H9 (cell line): ENCODE data around the gene RAB30. TPM values are rescaled to one million over a fixed set of nuclear protein-coding genes. Genes with fewer than 3 reads are reported as not detected.

Experiments used
- DNase-seq: peaks from one replicate; pipeline ENCODE4 v3.0.0-alpha.2; 2017
- H2AFZ ChIP-seq: one replicate; pipeline ENCODE4 v1.6.1; 2013; ENCODE audit warnings: mild to moderate bottlenecking, low read length, control low read depth, moderate library complexity
- H2AK5ac ChIP-seq: 2 replicates; pipeline ENCODE4 v1.6.1; 2013; ENCODE audit warnings: low read length, control low read depth, mixed read lengths; ENCODE audit not compliant: insufficient read length
- H2BK120ac ChIP-seq: one replicate; pipeline ENCODE4 v1.6.1; 2013; ENCODE audit warnings: low read depth, mild to moderate bottlenecking, low read length, control low read depth, inconsistent platforms; ENCODE audit not compliant: poor library complexity, severe bottlenecking
- H2BK12ac ChIP-seq: 2 replicates; pipeline ENCODE4 v1.6.1; 2013; ENCODE audit warnings: low read length, control low read depth, mixed read lengths, low read depth; ENCODE audit not compliant: insufficient read length
- H2BK15ac ChIP-seq: 2 replicates; pipeline ENCODE4 v1.6.1; 2013; ENCODE audit warnings: low read depth, low read length, control low read depth
- H2BK20ac ChIP-seq: one replicate; pipeline ENCODE4 v1.6.1; 2013; ENCODE audit warnings: low read depth, mild to moderate bottlenecking, low read length, control low read depth, inconsistent platforms; ENCODE audit not compliant: poor library complexity, severe bottlenecking
- H2BK5ac ChIP-seq: 2 replicates; pipeline ENCODE4 v1.6.1; 2013; ENCODE audit warnings: low read length, control low read depth, mixed read lengths; ENCODE audit not compliant: insufficient read length
- H3K14ac ChIP-seq: 2 replicates; pipeline ENCODE4 v1.6.1; 2013; ENCODE audit warnings: low read length, control low read depth; ENCODE audit not compliant: insufficient read depth
- H3K18ac ChIP-seq: 2 replicates; pipeline ENCODE4 v1.6.1; 2013; ENCODE audit warnings: low read depth, mild to moderate bottlenecking, mixed read lengths, low read length, control low read depth; ENCODE audit not compliant: insufficient read length
- H3K23ac ChIP-seq: 2 replicates; pipeline ENCODE4 v1.6.1; 2013; ENCODE audit warnings: low read length, control low read depth, mixed read lengths, low read depth; ENCODE audit not compliant: insufficient read length
- H3K23me2 ChIP-seq: 2 replicates; pipeline ENCODE4 v1.6.1; 2013; ENCODE audit warnings: low read depth, mild to moderate bottlenecking, mixed read lengths, low read length, control low read depth; ENCODE audit not compliant: insufficient read length, poor library complexity, severe bottlenecking
- H3K27ac ChIP-seq: 2 replicates; pipeline ENCODE4 v1.5.1; 2013; ENCODE audit warnings: low read length, control low read depth, mixed read lengths, low read depth; ENCODE audit not compliant: insufficient read length
- H3K27me3 ChIP-seq: 2 replicates; pipeline ENCODE4 v1.6.1; 2013; ENCODE audit warnings: low read length, control low read depth, inconsistent platforms; ENCODE audit not compliant: insufficient read depth
- H3K4ac ChIP-seq: 2 replicates; pipeline ENCODE4 v1.6.1; 2013; ENCODE audit warnings: low read depth, mild to moderate bottlenecking, control low read depth, inconsistent platforms, low read length, moderate library complexity
- H3K4me1 ChIP-seq: 2 replicates; pipeline ENCODE4 v1.6.1; 2013; ENCODE audit warnings: low read length, control low read depth, inconsistent platforms; ENCODE audit not compliant: insufficient read depth
- H3K4me2 ChIP-seq: 2 replicates; pipeline ENCODE4 v1.6.1; 2013; ENCODE audit warnings: low read length, control low read depth, mixed read lengths; ENCODE audit not compliant: insufficient read length, insufficient read depth
- H3K56ac ChIP-seq: 2 replicates; pipeline ENCODE4 v1.6.1; 2013; ENCODE audit warnings: low read depth, mild to moderate bottlenecking, mixed read lengths, low read length, control low read depth; ENCODE audit not compliant: insufficient read length
- H3K79me1 ChIP-seq: 2 replicates; pipeline ENCODE4 v1.6.1; 2013; ENCODE audit warnings: low read depth, mild to moderate bottlenecking, moderate library complexity, low read length, control low read depth, inconsistent platforms; ENCODE audit not compliant: insufficient read depth, poor library complexity, severe bottlenecking
- H3K79me2 ChIP-seq: 2 replicates; pipeline ENCODE4 v1.6.1; 2013; ENCODE audit warnings: low read length, control low read depth, inconsistent platforms; ENCODE audit not compliant: insufficient read depth
- H3K9ac ChIP-seq: 2 replicates; pipeline ENCODE4 v1.6.1; 2013; ENCODE audit warnings: low read length, control low read depth, mixed read lengths; ENCODE audit not compliant: insufficient read length; ENCODE audit errors: extremely low read depth
- H3K9me3 ChIP-seq: one replicate; pipeline ENCODE4 v1.6.1; 2013; ENCODE audit warnings: low read depth, low read length, inconsistent platforms; ENCODE audit not compliant: control insufficient read depth
- H3T11ph ChIP-seq: one replicate; pipeline ENCODE4 v1.6.1; 2013; ENCODE audit warnings: mild to moderate bottlenecking, low read length, control low read depth, inconsistent platforms
- H4K20me1 ChIP-seq: one replicate; pipeline ENCODE4 v1.6.1; 2013; ENCODE audit not compliant: control insufficient read depth, insufficient read length, insufficient read depth
- H4K5ac ChIP-seq: 2 replicates; pipeline ENCODE4 v1.6.1; 2013; ENCODE audit warnings: low read depth, mild to moderate bottlenecking, mixed read lengths, low read length, control low read depth; ENCODE audit not compliant: insufficient read length
- H4K8ac ChIP-seq: replicated peaks from 2 replicates; pipeline ENCODE4 v1.6.1; 2013; ENCODE audit warnings: low read length, control low read depth, mixed read lengths, low read depth; ENCODE audit not compliant: insufficient read length
- H4K91ac ChIP-seq: 2 replicates; pipeline ENCODE4 v1.6.1; 2013; ENCODE audit warnings: low read depth, mild to moderate bottlenecking, moderate library complexity, mixed read lengths, low read length, control low read depth; ENCODE audit not compliant: insufficient read length
- H3K27ac Mint-ChIP-seq, 3 experiments: 2 replicates in 2 of 3; 3 replicates in 1 of 3; pipeline ENCODE4 v1.8.0; 2020 to 2021; ENCODE audit warnings: mixed read lengths in 3 of 3, mild to moderate bottlenecking in 1 of 3, moderate library complexity in 1 of 3
- H3K27me3 Mint-ChIP-seq: 2 replicates; pipeline ENCODE4 v1.8.0; 2021; ENCODE audit warnings: low read depth, mild to moderate bottlenecking, moderate library complexity, mixed read lengths
- H3K36me3 Mint-ChIP-seq, 3 experiments: 2 replicates in 2 of 3; 3 replicates in 1 of 3; pipeline ENCODE4 v1.8.0; 2020 to 2021; ENCODE audit warnings: low read depth in 3 of 3, mixed read lengths in 3 of 3; ENCODE audit not compliant: insufficient read depth in 1 of 3
- H3K4me1 Mint-ChIP-seq, 2 experiments: 2 replicates each; pipeline ENCODE4 v1.8.0; 2020; ENCODE audit warnings: mixed read lengths in 2 of 2
- H3K4me3 Mint-ChIP-seq, 2 experiments: 2 replicates in 1 of 2; 3 replicates in 1 of 2; pipeline ENCODE4 v1.8.0; 2020 to 2021; ENCODE audit warnings: mild to moderate bottlenecking in 2 of 2, mixed read lengths in 2 of 2, moderate library complexity in 1 of 2
- H3K9me3 Mint-ChIP-seq, 2 experiments: 2 replicates in 1 of 2; 3 replicates in 1 of 2; pipeline ENCODE4 v1.8.0; 2020; ENCODE audit warnings: mild to moderate bottlenecking in 2 of 2, mixed read lengths in 2 of 2, moderate library complexity in 1 of 2
- CTCF ChIP-seq: fragments of 200-600 bp; sonication (generic); conservative IDR thresholded peaks from 3 replicates; pipeline ENCODE4 v1.8.0; 2021; ENCODE audit warnings: antibody characterized with exemption, mild to moderate bottlenecking
- WGBS: extraction: QIAGEN DNeasy Blood & Tissue Kit; methylation state at CpG from one replicate; pipeline ENCODE4 v1.1.7; 2013; ENCODE audit warnings: missing lambda C conversion rate, low lambda C conversion rate, mixed read lengths; ENCODE audit not compliant: insufficient read length; ENCODE audit errors: extremely low coverage; 5-methylcytosine and 5-hydroxymethylcytosine counted together
- total RNA-seq: library from RNA; stranded (reverse); gene quantifications from 2 replicates; pipeline ENCODE4 v1.2.1, GENCODE V29; 2021

RAB30 gene
- total RNA-seq, 1 experiment from 2014 or later, result 4.8 TPM

- Mint-ChIP-seq H3K9me3 (no peaks in the 10 kb centered on the region), H3K4me1 (peaks cover 5 to 6% of the 10 kb centered on the region in 2 experiments; a peak in 2 of 4 replicates), H3K4me3 (no peak overlapping the region), H3K27ac (0 out of 7 replicates have a peak overlapping the region, but pooled peaks of 1 of the 3 experiments have one; percentile 30), H3K36me3 (no peaks in the 10 kb centered on the region), H3K27me3 (no peaks in the 10 kb centered on the region; the same call in 1 of the 2 replicates)
- H3K4me2 ChIP-seq, result no peak overlapping the region
- no peak overlapping the region for H3K4ac ChIP-seq
- no peak overlapping the region for H3K23ac ChIP-seq
- no peaks in the 10 kb centered on the region for H3K79me1 ChIP-seq
- H2BK5ac ChIP-seq, result no peak overlapping the region
- H4K20me1 ChIP-seq, result no peaks in the 10 kb centered on the region
- no peaks in the 10 kb centered on the region for H3K79me2 ChIP-seq
- no peak overlapping the region for H3K56ac ChIP-seq
- no peak overlapping the region for H4K8ac ChIP-seq
- DNase-seq, result no peak
- no peaks in the 10 kb centered on the region for H3K9me3 ChIP-seq
- no peak overlapping the region for H2AK5ac ChIP-seq
- H4K91ac ChIP-seq, result no peak overlapping the region
- no peak overlapping the region for H3T11ph ChIP-seq
- no peak overlapping the region for H4K5ac ChIP-seq
- no peak overlapping the region for H3K14ac ChIP-seq
- H2BK20ac ChIP-seq, result no peak overlapping the region
- no peaks in the 10 kb centered on the region for H3K27me3 ChIP-seq
- H3K27ac ChIP-seq, result no peak overlapping the region
- H2BK120ac ChIP-seq, result no peak overlapping the region
- no CpG with 5 or more reads among the region's 3 CpGs for WGBS
- no peak overlapping the region for H3K9ac ChIP-seq
- no peak overlapping the region for H3K18ac ChIP-seq
- no peaks in the 10 kb centered on the region for H3K4me1 ChIP-seq
- no peak overlapping the region for H2AFZ ChIP-seq
- H3K23me2 ChIP-seq, result no peaks in the 10 kb centered on the region
- no peak for TF ChIP-seq CTCF
- H2BK15ac ChIP-seq, result no peak overlapping the region
- H2BK12ac ChIP-seq, result no peak overlapping the region
Measured at GRCh38 chr11:83116015-83116641, 44.4 kb upstream of the RAB30 start.
